HuH-7.5 (cell line): Measurements from ENCODE around the gene HDGFL3.
A peak's percentile ranks its signal among the peaks of the same experiment; 100 is the strongest.

ENCODE experiments used
- DNase-seq: peaks from one replicate; pipeline ENCODE4 v3.0.0; 2011; ENCODE audit warnings: low spot score

The HDGFL3 gene

DNA sequence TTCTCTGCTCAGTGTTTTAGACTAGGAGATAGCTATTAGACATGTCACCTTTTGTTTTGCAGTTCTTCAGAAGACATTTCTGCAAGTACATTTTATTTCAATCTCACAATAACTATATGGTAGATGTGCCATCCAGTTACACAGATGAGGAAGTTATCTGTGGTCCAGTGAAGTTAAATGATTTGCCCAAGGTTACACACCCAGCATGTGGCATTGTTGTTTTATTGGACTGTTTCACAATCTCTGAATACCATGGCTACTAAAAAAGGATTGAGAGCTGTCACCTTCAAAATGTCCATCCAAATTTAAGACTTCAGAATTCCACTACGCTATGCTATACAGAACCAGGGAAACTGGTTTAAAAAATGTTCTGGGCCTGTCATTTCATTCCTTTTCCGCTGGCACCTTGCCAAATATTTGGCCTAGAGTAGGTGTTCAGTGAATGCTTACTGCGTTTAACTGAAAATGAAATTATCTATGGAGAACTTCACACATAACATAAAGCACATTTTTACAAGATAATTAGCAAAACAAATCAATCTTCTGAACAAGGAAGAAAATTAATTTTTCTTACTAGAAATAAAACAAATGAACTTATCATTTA, 80.0 kb downstream of the HDGFL3 start:
- no peak for DNase-seq

GRCh38 chr15:83123529-83123928, 84.1 kb downstream of the HDGFL3 start:
- no peak for DNase-seq

- no peak for DNase-seq
Measured at GRCh38 chr15:83119968-83120581, 87.5 kb downstream of the HDGFL3 start.

GRCh38 chr15:83118968-83119367, 88.7 kb downstream of the HDGFL3 start:
- DNase-seq, result no peak

GRCh38 chr15:83118291-83118827, 89.3 kb downstream of the HDGFL3 start:
- no peak for DNase-seq

DNA sequence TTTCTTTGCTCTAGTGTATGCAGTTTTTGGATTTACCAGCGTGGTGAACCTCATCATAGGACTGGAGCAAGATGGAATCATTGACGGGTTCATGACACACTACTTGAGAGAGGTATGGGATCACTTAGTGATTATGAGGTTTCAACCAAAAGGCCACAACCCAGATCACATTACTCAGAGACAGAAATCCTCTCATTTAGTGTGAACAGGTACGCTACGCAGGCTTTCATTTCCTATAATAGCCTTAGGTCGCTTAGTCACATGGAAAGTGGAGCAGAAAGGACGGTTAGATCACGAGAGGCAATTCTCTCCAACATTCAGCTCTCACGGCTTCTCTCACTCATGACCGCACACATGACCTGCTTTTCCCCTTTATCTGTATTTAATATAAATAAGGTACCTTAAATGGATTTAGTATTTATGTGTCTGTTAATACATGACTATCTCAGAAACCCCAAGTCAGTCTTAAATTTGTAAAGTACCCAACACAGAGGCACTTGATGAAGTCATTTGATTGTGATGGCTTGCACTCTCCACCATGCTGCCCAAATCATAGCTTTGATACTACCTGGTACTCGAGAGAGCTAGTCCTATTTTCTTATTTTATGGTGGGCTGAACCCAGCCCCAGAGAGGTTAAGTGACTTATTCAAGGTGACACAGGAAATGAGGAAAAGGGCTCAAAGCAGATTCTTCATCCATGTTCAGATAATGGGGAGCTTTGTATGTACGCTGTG, 91.6 kb downstream of the HDGFL3 start:
- DNase-seq, result no peak

GRCh38 chr15:83115410-83115809, 92.2 kb downstream of the HDGFL3 start:
- DNase-seq, result no peak

- DNase-seq, result no peak
Measured at GRCh38 chr15:83114856-83115255, 92.8 kb downstream of the HDGFL3 start.

GRCh38 chr15:83113881-83114674, 93.5 kb downstream of the HDGFL3 start:
- DNase-seq, result no peak

GRCh38 chr15:83112956-83113299, 94.7 kb downstream of the HDGFL3 start:
- no peak for DNase-seq

GRCh38 chr15:83112233-83112955, 95.2 kb downstream of the HDGFL3 start:
- DNase-seq, result no peak

GRCh38 chr15:83111149-83111548, 96.5 kb downstream of the HDGFL3 start:
- DNase-seq, result no peak

DNA sequence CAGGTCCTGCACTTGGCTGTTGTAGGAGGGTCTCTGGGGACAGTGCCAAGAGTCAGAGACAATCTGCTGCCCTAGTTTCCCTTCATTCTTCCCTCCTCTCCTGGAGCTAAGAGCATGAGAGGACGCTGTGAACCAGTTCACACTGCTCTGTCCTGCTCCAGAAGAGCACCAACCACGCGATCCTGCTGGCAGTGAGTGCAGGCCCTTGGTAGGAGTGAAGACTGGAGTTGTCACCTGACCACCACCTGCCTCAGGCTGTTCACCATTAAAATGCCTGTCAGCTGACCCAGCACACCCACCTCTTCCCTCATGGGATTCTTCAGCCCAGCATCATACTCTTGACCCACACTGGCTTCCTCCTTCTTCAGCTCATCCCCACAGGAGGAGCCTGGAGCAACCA, 97.2 kb downstream of the HDGFL3 start:
- no peak for DNase-seq

DNA sequence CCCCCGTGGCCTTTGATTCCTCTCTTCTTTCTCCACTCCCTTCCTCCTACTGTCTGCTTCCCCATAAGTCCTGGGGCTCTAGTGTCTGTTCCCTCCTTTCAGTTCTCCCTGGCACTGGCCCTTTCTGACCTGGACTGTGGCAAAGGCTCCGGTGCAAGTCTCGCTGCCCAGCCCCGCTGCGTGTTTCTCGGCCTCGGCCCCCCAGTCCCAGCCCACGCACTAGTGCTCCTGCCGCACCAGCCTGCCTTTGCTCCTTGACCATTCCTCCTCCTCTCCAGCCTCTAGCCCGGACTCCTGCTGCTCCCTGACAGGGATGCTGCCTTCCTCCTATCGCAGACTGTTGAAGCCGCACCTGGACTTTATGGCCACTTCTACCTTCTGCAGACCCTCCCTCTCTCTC, 98.1 kb downstream of the HDGFL3 start:
- no peak for DNase-seq

DNA sequence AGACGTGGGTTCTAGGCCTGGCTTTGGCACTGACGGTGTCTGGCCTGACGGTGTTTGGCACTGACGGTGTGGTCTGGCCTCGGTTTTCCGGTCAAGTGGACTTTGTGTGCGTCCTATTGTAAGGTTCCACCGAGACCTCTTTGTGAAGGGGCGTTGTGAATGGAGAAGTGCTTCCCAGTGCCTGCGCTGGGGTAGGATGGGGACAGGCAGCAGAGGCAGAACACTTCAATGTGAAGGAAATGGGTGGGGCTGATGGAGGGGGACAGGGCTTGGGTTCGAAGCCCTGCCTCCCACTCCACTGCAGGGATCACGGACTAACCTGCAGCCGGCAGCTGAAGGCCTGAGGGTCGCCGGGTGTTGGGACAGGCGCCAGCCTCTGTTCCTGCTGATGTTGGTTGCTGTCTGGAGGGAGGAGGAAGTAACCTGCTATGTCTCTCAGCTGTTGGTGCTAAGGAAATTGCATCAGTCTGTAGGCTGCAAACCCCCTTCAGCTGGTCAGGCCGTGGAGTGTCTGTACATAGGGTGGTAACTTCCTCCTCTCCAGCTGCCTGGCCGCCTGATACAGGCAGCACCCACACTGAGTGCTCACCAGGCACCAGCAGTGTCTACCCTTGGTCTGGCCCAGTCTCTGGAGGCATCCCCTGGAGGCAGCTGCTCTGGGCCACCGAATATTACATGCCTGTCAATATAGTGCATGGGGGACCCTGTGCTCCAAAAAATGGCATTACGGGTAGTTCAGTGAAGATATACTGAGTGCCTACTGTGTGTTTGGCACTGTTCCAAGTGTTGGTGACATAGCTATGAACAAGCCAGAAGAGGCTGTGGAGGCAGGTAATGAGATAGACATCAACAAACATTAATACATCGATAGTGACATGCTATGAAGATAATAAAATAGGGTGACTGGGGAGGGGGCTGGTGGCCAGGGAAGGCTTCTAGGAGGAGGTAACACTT, 99.1 kb downstream of the HDGFL3 start:
- DNase-seq, result no peak

DNA sequence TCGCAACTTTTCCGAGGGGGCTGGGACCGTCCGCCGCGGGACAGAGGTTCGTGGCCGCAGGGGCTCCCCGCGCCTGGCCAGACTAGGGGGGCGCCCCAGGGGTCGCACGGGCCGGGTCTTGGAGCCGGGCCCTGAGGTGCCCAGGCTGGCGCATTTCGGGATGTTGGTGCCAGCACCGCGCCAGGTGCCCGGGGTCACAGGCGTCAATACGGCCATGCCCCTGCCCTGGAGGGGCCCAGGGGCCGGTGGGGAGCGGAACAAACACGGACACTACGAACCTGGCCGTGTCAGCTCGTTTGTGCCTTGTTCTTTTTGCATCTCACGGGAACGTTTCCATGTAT, 99.8 kb downstream of the HDGFL3 start:
- DNase-seq, result no peak

- DNase-seq, result peak; percentile 28
Measured at GRCh38 chr15:83106994-83107840, 100.4 kb downstream of the HDGFL3 start, which contains the start of gene TM6SF1. TM6SF1 (plus strand) TSS chr15:83107645; CDS start chr15:83107681, 36 bp downstream.

DNA sequence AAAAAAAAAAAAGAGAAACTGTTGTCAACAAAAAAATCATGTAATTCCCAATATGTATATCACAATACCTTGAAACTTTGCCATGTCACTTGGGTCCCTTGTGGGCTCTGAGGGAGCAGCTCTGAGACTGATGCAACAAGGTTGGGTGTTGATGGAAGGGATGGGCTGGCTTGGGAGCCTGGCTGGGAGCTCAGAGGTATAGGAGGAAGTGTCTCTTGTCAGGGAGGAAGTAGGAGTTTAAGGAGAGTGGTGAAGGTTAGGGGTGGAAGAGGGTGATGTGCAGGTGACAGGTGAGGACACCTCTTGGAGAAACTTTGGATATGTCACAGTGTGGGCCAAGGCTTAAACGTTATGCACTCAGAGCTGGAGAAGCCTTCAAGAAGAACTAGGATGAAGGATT, 102.2 kb downstream of the HDGFL3 start:
- DNase-seq, result no peak

- DNase-seq, result no peak
Measured at GRCh38 chr15:83104141-83104540, 103.5 kb downstream of the HDGFL3 start.

DNA sequence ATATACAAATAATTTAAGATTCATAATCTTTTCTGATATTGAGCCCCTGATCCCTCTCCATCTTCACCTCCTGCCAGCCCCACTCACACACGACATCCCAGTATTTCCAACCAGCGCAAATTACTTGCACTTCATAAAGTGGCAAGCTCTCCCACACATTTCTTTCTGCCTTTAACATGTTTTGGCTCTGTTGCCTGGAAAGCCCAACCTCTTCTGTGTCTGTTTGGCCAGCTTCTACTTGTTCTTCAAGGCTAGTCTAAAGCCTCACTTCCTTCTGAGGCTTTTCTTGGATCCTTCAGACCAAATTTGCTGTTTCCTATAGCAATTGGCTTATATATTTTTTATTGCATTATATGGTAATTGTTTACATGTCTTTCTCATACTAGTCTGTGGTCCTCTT, 105.3 kb downstream of the HDGFL3 start:
- DNase-seq, result no peak
